NCI-H510A treated with DMSO at 0.1 percent for 48 hours (cell line): ENCODE measurements around the gene E2F2.
"Not testable (repeated sequence)": the region's sequence is repeated elsewhere in the genome, so short reads cannot be mapped to it uniquely, and the experiment has no call there.

ENCODE experiments used
- DNase-seq: peaks from one replicate; lab custom pipeline; 2025; lab: John Stamatoyannopoulos, UW

The E2F2 gene

GRCh38 chr1:23524163-23524562, 6.9 kb downstream of the E2F2 start:
- no peak for DNase-seq

- DNase-seq, result no peak
These were observed 8.6 kb downstream of the E2F2 start for GRCh38 chr1:23522244-23522982.

GRCh38 chr1:23521588-23521987, 9.4 kb downstream of the E2F2 start:
- DNase-seq, result no peak

GRCh38 chr1:23517581-23517980, 13.5 kb downstream of the E2F2 start:
- no peak for DNase-seq

GRCh38 chr1:23515905-23516304, 15.1 kb downstream of the E2F2 start:
- DNase-seq, result no peak

- no peak for DNase-seq
These were observed 16.8 kb downstream of the E2F2 start for GRCh38 chr1:23514111-23514679.

- DNase-seq, result no peak
These were observed 21.1 kb downstream of the E2F2 start for GRCh38 chr1:23509896-23510295.

- no peak for DNase-seq
These were observed 24.5 kb downstream of the E2F2 start for GRCh38 chr1:23506376-23507107.

GRCh38 chr1:23505851-23506250, 25.2 kb downstream of the E2F2 start:
- no peak for DNase-seq

GRCh38 chr1:23504156-23504555, 26.9 kb downstream of the E2F2 start:
- not testable (repeated sequence) for DNase-seq

GRCh38 chr1:23502951-23503350, 28.1 kb downstream of the E2F2 start:
- DNase-seq, result no peak

- peak; percentile 32 for DNase-seq
These were observed 30.6 kb downstream of the E2F2 start for GRCh38 chr1:23500466-23500865.

- DNase-seq, result no peak
These were observed 33.1 kb downstream of the E2F2 start for GRCh38 chr1:23497777-23498439.

GRCh38 chr1:23496490-23497181, 34.4 kb downstream of the E2F2 start:
- no peak for DNase-seq

GRCh38 chr1:23494836-23495235, 36.2 kb downstream of the E2F2 start:
- not testable (repeated sequence) for DNase-seq

- not testable (repeated sequence) for DNase-seq
These were observed 38.3 kb downstream of the E2F2 start for GRCh38 chr1:23492776-23493175.

GRCh38 chr1:23492132-23492720, 38.8 kb downstream of the E2F2 start:
- DNase-seq, result no peak

GRCh38 chr1:23489842-23490241, 41.2 kb downstream of the E2F2 start:
- no peak for DNase-seq

- no peak for DNase-seq
These were observed 46.1 kb downstream of the E2F2 start for GRCh38 chr1:23485002-23485332.

- DNase-seq, result peak; percentile 75
These were observed 46.6 kb downstream of the E2F2 start for GRCh38 chr1:23484253-23485001.
